HL-60 (cell line): ENCODE results near the gene ZNF274.
A peak's percentile ranks its signal among the peaks of the same experiment; 100 is the strongest.

Experiments used
- DNase-seq, 2 experiments: peaks; one replicate each; pipeline ENCODE4 v3.0.0-alpha.2; 2010 to 2020; ENCODE audit warnings: low read depth in 1 of 2, low spot score in 1 of 2
- H3K27ac ChIP-seq: fragments of 250-450 bp; sonication (Bioruptor Pico); replicated peaks from 2 replicates; pipeline ENCODE4 v1.5.1; 2020; ENCODE audit warnings: mild to moderate bottlenecking, moderate library complexity
- H3K27me3 ChIP-seq: fragments of 250-450 bp; sonication (Bioruptor Pico); 2 replicates; pipeline ENCODE4 v1.5.1; 2021; ENCODE audit warnings: mild to moderate bottlenecking, moderate library complexity; ENCODE audit not compliant: insufficient read depth, poor library complexity, severe bottlenecking
- H3K4me3 ChIP-seq: replicated peaks from 2 replicates; pipeline ENCODE4 v1.5.1; 2011; ENCODE audit warnings: mild to moderate bottlenecking, control low read depth, low read length; ENCODE audit not compliant: insufficient read depth
- GABPA ChIP-seq: IDR thresholded peaks from 2 replicates; pipeline ENCODE4 v1.6.1; 2012; ENCODE audit warnings: low read depth
- POLR2AphosphoS5 ChIP-seq: IDR thresholded peaks from 2 replicates; pipeline ENCODE4 v1.6.1; 2012; ENCODE audit warnings: low read depth
- SPI1 ChIP-seq: IDR thresholded peaks from 2 replicates; pipeline ENCODE4 v1.6.1; 2012; ENCODE audit warnings: low read depth, mild to moderate bottlenecking, borderline replicate concordance
- TF ChIP-seq, protein P1 (sequence below): IDR thresholded peaks from 2 replicates; pipeline ENCODE4 v1.6.1; 2012; ENCODE audit warnings: low read depth; ENCODE audit not compliant: insufficient replicate concordance
- TF ChIP-seq, protein P2 (sequence below): IDR thresholded peaks from one replicate; pipeline ENCODE4 v1.5.1; 2011; ENCODE audit warnings: low read length, control low read depth, inconsistent platforms; ENCODE audit not compliant: insufficient read depth

The ZNF274 gene

DNA sequence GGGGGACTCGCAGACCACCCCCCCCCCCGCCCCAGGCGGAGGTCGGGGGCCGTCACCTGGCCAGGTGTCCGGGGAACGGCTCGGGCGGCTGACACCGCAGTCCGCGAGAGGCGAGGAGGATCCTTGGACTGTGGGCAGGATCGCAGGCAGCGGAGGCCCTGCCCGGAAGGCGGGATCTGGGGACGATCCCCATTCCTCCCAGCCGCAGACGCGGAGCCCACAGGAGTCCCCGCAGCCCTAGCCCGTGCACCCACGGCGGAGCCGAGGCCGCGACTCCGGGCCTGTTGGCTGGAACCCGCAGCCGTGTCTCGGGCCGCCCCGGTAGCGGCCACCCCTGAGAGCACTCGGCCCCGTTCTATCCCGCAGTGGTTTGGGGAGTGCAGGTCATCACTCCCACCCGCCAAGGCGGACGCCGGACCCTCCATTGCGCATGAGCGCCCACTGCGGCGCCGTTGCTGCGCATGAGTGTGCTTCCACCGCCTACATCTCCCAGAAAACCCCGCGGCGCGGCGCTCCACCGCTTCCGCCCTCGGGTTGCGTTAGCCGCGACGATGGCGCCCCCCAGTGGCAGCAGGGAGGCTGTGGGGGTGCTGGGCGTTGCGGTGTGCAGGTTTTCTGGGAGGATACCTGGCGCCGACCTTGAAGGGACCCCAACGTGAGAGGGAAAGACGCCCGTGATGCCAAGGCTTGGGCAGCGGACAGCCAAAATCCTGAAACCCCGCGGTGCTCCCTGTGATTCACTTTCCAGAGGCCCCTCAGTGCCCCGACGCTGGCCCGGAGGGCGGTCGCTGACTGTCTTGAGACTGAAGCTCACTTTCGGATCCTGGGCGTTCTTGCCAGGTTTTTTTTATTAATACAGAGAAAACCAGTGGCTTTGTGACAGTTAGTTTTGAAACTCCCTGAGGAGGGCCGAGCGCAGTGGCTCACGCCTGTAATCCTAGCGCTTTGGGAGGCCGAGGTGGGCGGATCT, 27.9 kb upstream of the ZNF274 start:
- Histone ChIP-seq H3K27me3 (no peaks in the 10 kb centered on the region), H3K27ac (peak overlapping the region; percentile 78), H3K4me3 (peak overlapping the region; percentile 93)
- DNase-seq: peak; percentile 81 to 95
- TF ChIP-seq POLR2AphosphoS5 (peak; percentile 39; the same call in 1 of the 2 replicates), GABPA (peak; percentile 72), SPI1 (peak; percentile 55; the same call in 1 of the 2 replicates)
- TF ChIP-seq, protein P1, sequence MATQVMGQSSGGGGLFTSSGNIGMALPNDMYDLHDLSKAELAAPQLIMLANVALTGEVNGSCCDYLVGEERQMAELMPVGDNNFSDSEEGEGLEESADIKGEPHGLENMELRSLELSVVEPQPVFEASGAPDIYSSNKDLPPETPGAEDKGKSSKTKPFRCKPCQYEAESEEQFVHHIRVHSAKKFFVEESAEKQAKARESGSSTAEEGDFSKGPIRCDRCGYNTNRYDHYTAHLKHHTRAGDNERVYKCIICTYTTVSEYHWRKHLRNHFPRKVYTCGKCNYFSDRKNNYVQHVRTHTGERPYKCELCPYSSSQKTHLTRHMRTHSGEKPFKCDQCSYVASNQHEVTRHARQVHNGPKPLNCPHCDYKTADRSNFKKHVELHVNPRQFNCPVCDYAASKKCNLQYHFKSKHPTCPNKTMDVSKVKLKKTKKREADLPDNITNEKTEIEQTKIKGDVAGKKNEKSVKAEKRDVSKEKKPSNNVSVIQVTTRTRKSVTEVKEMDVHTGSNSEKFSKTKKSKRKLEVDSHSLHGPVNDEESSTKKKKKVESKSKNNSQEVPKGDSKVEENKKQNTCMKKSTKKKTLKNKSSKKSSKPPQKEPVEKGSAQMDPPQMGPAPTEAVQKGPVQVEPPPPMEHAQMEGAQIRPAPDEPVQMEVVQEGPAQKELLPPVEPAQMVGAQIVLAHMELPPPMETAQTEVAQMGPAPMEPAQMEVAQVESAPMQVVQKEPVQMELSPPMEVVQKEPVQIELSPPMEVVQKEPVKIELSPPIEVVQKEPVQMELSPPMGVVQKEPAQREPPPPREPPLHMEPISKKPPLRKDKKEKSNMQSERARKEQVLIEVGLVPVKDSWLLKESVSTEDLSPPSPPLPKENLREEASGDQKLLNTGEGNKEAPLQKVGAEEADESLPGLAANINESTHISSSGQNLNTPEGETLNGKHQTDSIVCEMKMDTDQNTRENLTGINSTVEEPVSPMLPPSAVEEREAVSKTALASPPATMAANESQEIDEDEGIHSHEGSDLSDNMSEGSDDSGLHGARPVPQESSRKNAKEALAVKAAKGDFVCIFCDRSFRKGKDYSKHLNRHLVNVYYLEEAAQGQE: no peak
- TF ChIP-seq, protein P2, sequence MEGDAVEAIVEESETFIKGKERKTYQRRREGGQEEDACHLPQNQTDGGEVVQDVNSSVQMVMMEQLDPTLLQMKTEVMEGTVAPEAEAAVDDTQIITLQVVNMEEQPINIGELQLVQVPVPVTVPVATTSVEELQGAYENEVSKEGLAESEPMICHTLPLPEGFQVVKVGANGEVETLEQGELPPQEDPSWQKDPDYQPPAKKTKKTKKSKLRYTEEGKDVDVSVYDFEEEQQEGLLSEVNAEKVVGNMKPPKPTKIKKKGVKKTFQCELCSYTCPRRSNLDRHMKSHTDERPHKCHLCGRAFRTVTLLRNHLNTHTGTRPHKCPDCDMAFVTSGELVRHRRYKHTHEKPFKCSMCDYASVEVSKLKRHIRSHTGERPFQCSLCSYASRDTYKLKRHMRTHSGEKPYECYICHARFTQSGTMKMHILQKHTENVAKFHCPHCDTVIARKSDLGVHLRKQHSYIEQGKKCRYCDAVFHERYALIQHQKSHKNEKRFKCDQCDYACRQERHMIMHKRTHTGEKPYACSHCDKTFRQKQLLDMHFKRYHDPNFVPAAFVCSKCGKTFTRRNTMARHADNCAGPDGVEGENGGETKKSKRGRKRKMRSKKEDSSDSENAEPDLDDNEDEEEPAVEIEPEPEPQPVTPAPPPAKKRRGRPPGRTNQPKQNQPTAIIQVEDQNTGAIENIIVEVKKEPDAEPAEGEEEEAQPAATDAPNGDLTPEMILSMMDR: peak; percentile 75

DNA sequence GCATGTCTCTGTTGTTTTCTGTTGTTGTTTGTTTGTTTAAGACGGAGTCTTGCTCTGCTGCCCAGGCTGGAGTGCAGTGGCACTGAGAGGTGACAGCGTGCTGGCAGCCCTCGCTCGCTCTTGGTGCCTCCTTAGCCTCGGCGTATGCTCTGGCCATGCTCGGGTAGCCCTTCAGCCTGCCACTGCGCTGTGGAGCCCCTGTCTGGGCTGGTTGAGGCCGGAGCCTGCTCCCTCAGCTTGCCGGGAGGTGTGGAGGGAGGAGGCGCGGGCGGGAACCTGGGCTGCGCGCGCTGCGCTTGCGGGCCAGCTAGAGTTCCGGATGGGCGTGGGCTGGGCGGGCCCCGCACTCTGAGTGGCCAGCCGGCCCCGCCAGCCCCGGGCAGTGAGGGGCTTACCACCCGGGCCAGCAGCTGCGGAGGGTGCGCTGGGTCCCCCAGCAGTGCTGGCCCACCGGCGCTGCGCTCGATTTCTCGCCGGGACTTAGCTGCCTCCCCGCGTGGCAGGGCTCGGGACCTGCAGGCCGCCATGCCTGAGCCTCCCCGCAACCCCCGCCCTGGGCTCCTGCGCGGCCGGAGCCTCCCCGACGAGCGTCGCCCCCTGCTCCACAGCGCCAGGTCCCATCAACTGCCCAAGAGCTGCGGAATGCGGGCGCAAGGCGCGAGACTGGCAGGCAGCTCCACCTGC, 25.7 kb upstream of the ZNF274 start:
- Histone ChIP-seq H3K27ac (no peak overlapping the region), H3K27me3 (no peaks in the 10 kb centered on the region), H3K4me3 (no peak overlapping the region)
- TF ChIP-seq, protein P1: no peak
- no peak for TF ChIP-seq GABPA
- TF ChIP-seq SPI1: no peak
- TF ChIP-seq, protein P2: no peak
- no peak for DNase-seq

DNA sequence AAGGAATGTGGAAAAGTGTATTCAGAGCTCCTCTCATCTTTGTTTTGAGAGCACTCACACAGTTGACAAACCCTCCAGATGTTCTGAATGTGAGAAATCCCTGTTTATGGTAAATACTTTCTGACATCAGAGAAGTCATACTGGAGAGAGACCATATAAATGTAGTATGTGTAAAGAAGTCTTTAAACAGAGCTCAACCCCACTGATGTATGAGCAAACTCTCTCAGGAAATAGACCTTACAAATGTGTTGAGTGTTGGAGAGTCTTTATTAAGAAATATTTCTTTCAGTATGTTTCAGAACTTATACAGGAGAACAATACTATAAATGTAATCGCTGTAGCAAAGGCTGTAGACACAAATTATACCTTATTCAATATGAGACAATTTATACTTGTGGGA, 16.6 kb upstream of the ZNF274 start:
- TF ChIP-seq SPI1 (no peak), POLR2AphosphoS5 (no peak), GABPA (no peak)
- TF ChIP-seq, protein P1: no peak
- no peak overlapping the region for H3K27ac ChIP-seq
- H3K4me3 ChIP-seq: no peak overlapping the region
- H3K27me3 ChIP-seq: no peaks in the 10 kb centered on the region
- no peak for DNase-seq
